Lung microvascular endothelial cell (primary cell): ENCODE results near the gene UBE2I. TPM values are rescaled to one million over a fixed set of nuclear protein-coding genes. Genes with fewer than 3 reads are reported as not detected.

Experiments
- DNase-seq, 2 donors: peaks; one replicate each; pipeline versions ENCODE4 v3.0.0 to v3.0.0-alpha.2; 2010; ENCODE audit warnings: low read depth in 2 of 2
- total RNA-seq: library from RNA; depleted of rRNA; stranded (reverse); fragments of >200 nt; gene quantifications from 2 replicates; pipeline ENCODE4 v1.2.1, GENCODE V29; 2014

Gene UBE2I
- total RNA-seq, 1 donor from 2014 or later, result 35.3 TPM

- DNase-seq, result no peak
Measured at GRCh38 chr16:1277151-1277598, 32.3 kb upstream of the UBE2I start.

- no peak for DNase-seq
Measured at GRCh38 chr16:1277617-1278282, 31.7 kb upstream of the UBE2I start.

- no peak for DNase-seq
Measured at GRCh38 chr16:1278477-1278876, 31.0 kb upstream of the UBE2I start.

GRCh38 chr16:1279081-1279944 lies 30.1 kb upstream of the UBE2I start:
- no peak for DNase-seq

GRCh38 chr16:1279945-1280589 lies 29.4 kb upstream of the UBE2I start:
- no peak for DNase-seq

- no peak for DNase-seq
Measured at GRCh38 chr16:1280783-1281182, 28.7 kb upstream of the UBE2I start.

- DNase-seq, result no peak
Measured at GRCh38 chr16:1281517-1281916, 27.9 kb upstream of the UBE2I start.

- DNase-seq, result no peak
Measured at GRCh38 chr16:1282324-1282973, 27.0 kb upstream of the UBE2I start.

- DNase-seq, result no peak
Measured at GRCh38 chr16:1283296-1283695, 26.1 kb upstream of the UBE2I start.

GRCh38 chr16:1283996-1284616 lies 25.3 kb upstream of the UBE2I start:
- DNase-seq, result no peak

GRCh38 chr16:1285669-1286512 lies 23.5 kb upstream of the UBE2I start:
- DNase-seq, result no peak

GRCh38 chr16:1286513-1287094 lies 22.8 kb upstream of the UBE2I start:
- no peak for DNase-seq

- peak in 1 of 2 donors; percentile 74 for DNase-seq
Measured at GRCh38 chr16:1287982-1288670, 21.3 kb upstream of the UBE2I start.

GRCh38 chr16:1288813-1289476 lies 20.5 kb upstream of the UBE2I start:
- no peak for DNase-seq

GRCh38 chr16:1289477-1289866 lies 20.0 kb upstream of the UBE2I start:
- no peak for DNase-seq

GRCh38 chr16:1290063-1290501 lies 19.4 kb upstream of the UBE2I start:
- no peak for DNase-seq

- DNase-seq, result peak in 1 of 2 donors; percentile 30
Measured at GRCh38 chr16:1290860-1291575, 18.4 kb upstream of the UBE2I start.

GRCh38 chr16:1291576-1291974 lies 17.9 kb upstream of the UBE2I start:
- no peak for DNase-seq
